Suprapubic skin (tissue), 4 donors: Measurements from ENCODE around the gene IKZF1. TPM values are rescaled to one million over a fixed set of nuclear protein-coding genes. Genes with fewer than 3 reads are reported as not detected.

Experiments used
- DNase-seq, 2 donors: peaks; one replicate each; pipeline ENCODE4 v3.0.0-alpha.2; 2019; ENCODE audit warnings: low spot score in 2 of 2
- H3K27ac ChIP-seq: fragments of 200-600 bp; sonication (generic); one replicate; pipeline ENCODE4 v1.5.1; 2019
- H3K27me3 ChIP-seq: fragments of 200-600 bp; sonication (generic); one replicate; pipeline ENCODE4 v1.5.1; 2019
- H3K36me3 ChIP-seq: fragments of 200-600 bp; sonication (generic); one replicate; pipeline ENCODE4 v1.5.1; 2019
- H3K4me1 ChIP-seq: fragments of 200-600 bp; sonication (generic); one replicate; pipeline ENCODE4 v1.5.1; 2019
- H3K4me3 ChIP-seq: fragments of 200-600 bp; sonication (generic); one replicate; pipeline ENCODE4 v1.5.1; 2019; ENCODE audit warnings: mild to moderate bottlenecking
- H3K9me3 ChIP-seq: fragments of 200-600 bp; sonication (generic); one replicate; pipeline ENCODE4 v1.5.1; 2019
- EP300 ChIP-seq: sonication (generic); formaldehyde crosslinking; IDR thresholded peaks from one replicate; pipeline ENCODE4 v1.6.1; 2017; ENCODE audit warnings: antibody characterized with exemption
- POLR2A ChIP-seq, 2 donors: fragments of 450-650 bp; IDR thresholded peaks; one replicate each; pipeline ENCODE4 v1.6.1; 2017; ENCODE audit warnings: antibody characterized with exemption in 2 of 2, mild to moderate bottlenecking in 2 of 2, moderate library complexity in 2 of 2
- POLR2AphosphoS5 ChIP-seq, 3 donors: sonication (generic); formaldehyde crosslinking; IDR thresholded peaks; one replicate each; pipeline ENCODE4 v1.6.1; 2017; ENCODE audit warnings: antibody characterized with exemption in 3 of 3
- WGBS: methylation state at CpG from one replicate; pipeline ENCODE4 v1.1.5; 2018; 5-methylcytosine and 5-hydroxymethylcytosine counted together
- total RNA-seq, 4 donors: library from RNA; depleted of rRNA; stranded (reverse); fragments of >200 nt; gene quantifications; one replicate each; pipeline ENCODE4 v1.1.0, GENCODE V29; 2016
- TF ChIP-seq, protein P1 (sequence below), 2 donors: fragments of 200-600 bp in 1 of 2; fragments of 450-650 bp in 1 of 2; sonication (generic) in 1 of 2; IDR thresholded peaks; one replicate each; pipeline ENCODE4 v1.5.1; 2016 to 2019; ENCODE audit warnings: antibody characterized with exemption in 2 of 2, mild to moderate bottlenecking in 1 of 2, moderate library complexity in 1 of 2

Gene IKZF1
- total RNA-seq, 4 donors from 2014 or later: 3.2 to 17.5 (median 6.2) TPM

DNA sequence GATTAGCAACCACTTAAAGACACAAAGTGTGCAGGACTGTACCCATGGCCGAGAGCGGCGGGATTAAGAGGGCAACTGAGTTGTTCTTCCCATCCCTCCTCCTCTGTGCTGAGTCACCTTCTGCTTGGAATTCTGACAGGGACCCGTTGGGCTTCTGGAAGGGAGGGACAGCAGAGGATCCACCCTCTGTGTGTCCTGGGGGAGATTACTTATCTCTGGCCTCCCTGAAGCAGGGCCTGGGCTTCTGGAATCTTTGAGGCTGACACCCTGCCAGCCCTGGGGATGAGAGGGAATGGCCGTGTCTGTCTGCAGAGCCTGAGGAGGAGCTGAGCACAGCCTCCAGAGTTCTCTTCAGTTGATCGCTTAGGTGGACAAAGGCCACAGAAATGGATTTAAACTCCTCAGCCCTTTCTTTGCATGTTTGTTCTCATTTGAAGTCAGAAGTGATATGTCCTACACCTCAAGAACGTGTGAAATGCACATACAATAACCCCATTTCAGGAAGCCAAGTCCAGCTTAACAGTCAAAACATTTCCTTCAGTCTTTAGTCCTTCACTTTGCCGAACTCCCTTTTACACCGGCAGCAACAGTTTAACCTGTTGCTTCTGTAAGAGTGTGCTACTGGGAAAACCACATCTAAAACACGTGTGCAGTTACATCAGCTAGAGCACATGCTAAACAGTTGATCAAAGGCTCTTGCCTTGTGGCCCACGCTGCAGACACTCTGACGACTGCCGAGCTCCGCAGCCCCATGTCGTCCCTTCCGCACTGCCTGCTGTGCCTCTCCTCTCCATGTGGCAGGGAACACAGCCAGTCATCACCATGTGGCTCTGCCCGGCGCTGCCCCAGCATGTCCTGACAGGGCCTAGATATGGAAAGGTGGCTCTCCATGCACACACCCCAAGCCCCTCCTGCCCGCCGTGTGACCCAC, 55.7 kb downstream of the IKZF1 start:
- H3K27ac ChIP-seq: no peak overlapping the region
- H3K4me1 ChIP-seq: no peaks in the 10 kb centered on the region
- WGBS: 59% methylated on average over 20 of the region's 20 CpGs
- DNase-seq: no peak
- no peaks in the 10 kb centered on the region for H3K9me3 ChIP-seq
- H3K36me3 ChIP-seq: no peaks in the 10 kb centered on the region
- H3K4me3 ChIP-seq: no peak overlapping the region
- no peak for TF ChIP-seq POLR2AphosphoS5 (IDR thresholded peaks at IDR 0.05)
- no peak for TF ChIP-seq EP300
- no peak for TF ChIP-seq POLR2A (IDR thresholded peaks at IDR 0.05)
- TF ChIP-seq, protein P1, sequence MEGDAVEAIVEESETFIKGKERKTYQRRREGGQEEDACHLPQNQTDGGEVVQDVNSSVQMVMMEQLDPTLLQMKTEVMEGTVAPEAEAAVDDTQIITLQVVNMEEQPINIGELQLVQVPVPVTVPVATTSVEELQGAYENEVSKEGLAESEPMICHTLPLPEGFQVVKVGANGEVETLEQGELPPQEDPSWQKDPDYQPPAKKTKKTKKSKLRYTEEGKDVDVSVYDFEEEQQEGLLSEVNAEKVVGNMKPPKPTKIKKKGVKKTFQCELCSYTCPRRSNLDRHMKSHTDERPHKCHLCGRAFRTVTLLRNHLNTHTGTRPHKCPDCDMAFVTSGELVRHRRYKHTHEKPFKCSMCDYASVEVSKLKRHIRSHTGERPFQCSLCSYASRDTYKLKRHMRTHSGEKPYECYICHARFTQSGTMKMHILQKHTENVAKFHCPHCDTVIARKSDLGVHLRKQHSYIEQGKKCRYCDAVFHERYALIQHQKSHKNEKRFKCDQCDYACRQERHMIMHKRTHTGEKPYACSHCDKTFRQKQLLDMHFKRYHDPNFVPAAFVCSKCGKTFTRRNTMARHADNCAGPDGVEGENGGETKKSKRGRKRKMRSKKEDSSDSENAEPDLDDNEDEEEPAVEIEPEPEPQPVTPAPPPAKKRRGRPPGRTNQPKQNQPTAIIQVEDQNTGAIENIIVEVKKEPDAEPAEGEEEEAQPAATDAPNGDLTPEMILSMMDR (IDR thresholded peaks at IDR 0.05): no peak
- H3K27me3 ChIP-seq: no peaks in the 10 kb centered on the region

DNA sequence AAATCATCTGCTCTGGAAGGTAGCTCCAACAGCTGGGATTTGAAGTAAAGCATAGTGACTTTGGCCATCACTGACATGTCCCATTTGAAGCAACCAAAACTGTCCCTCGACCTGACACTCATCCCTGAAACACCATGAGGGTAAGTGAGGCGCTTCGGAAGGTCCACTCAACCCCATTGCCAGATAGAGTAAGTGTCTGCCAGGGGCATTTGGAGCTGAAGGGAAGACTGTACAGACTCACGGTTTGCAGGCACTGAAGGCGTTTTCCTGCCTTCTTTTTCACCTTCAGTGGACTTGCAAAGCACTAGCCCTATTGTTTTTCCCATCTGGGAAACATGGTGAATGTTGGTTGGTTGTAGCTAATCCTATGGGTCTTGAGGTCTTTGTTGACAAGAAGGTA, 57.6 kb downstream of the IKZF1 start:
- Histone ChIP-seq H3K27me3 (no peaks in the 10 kb centered on the region), H3K9me3 (no peaks in the 10 kb centered on the region), H3K27ac (no peak overlapping the region), H3K4me1 (no peaks in the 10 kb centered on the region), H3K36me3 (no peaks in the 10 kb centered on the region), H3K4me3 (no peak overlapping the region)
- TF ChIP-seq, protein P1 (IDR thresholded peaks at IDR 0.05): no peak
- TF ChIP-seq POLR2AphosphoS5 (IDR thresholded peaks at IDR 0.05): no peak
- no peak for TF ChIP-seq POLR2A (IDR thresholded peaks at IDR 0.05)
- no peak for TF ChIP-seq EP300
- DNase-seq: no peak
- WGBS: 79% methylated on average over 5 of the region's 5 CpGs

DNA sequence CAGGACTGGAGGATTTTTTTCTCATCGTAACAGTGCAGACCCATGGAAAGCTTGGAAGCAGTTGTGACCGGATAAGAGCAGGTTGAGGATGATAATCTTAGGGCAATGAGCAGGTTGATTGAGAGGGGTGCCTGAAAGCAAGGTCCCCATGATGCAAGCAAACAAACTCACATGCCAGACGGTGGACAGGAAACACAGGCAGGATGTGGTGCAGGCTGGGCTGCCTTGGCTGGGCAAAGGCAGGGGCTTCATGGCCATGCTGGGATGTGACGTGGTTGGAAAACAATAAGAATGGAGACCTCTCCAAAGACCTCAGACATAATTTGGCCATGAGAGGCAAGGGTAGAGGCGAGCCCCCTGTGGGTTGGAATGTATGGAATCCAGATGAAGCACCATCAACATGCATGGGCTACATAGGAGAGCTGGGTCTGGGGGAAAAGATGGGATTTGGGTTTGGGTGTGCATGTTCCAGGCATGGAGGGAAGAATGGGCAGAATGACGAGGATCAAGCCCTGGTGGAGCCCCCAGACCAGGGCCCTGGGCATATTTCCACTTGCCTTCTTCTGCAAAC, 58.3 kb downstream of the IKZF1 start:
- TF ChIP-seq POLR2AphosphoS5 (IDR thresholded peaks at IDR 0.05) (no peak), EP300 (no peak), POLR2A (IDR thresholded peaks at IDR 0.05) (no peak)
- TF ChIP-seq, protein P1 (IDR thresholded peaks at IDR 0.05): no peak
- H3K27ac ChIP-seq: no peak overlapping the region
- H3K36me3 ChIP-seq: no peaks in the 10 kb centered on the region

GRCh38 chr7:50363327-50364060, 59.0 kb downstream of the IKZF1 start:
- no peak overlapping the region for H3K4me3 ChIP-seq
- H3K27me3 ChIP-seq: no peaks in the 10 kb centered on the region
- H3K9me3 ChIP-seq: no peaks in the 10 kb centered on the region
- TF ChIP-seq EP300 (no peak), POLR2AphosphoS5 (IDR thresholded peaks at IDR 0.05) (no peak), POLR2A (IDR thresholded peaks at IDR 0.05) (no peak)
- TF ChIP-seq, protein P1 (IDR thresholded peaks at IDR 0.05): no peak
- no peaks in the 10 kb centered on the region for H3K36me3 ChIP-seq
- DNase-seq: no peak
- H3K4me1 ChIP-seq: no peaks in the 10 kb centered on the region
- 84% methylated on average over 7 of the region's 7 CpGs for WGBS
- H3K27ac ChIP-seq: no peak overlapping the region

More for the DNA sequence above, 58.3 kb downstream of the IKZF1 start:
- H3K9me3 ChIP-seq: no peaks in the 10 kb centered on the region
- no peak overlapping the region for H3K4me3 ChIP-seq
- no peaks in the 10 kb centered on the region for H3K4me1 ChIP-seq
- DNase-seq: no peak
- H3K27me3 ChIP-seq: no peaks in the 10 kb centered on the region
- WGBS: 77% methylated on average over 6 of the region's 6 CpGs
